T47D (cell line): ENCODE measurements around the gene NADK2.
A peak's percentile ranks its signal among the peaks of the same experiment; 100 is the strongest.
"Not testable (repeated sequence)": the region's sequence is repeated elsewhere in the genome, so short reads cannot be mapped to it uniquely, and the experiment has no call there.

Experiments used
- DNase-seq, 2 experiments: peaks; one replicate each; pipeline versions ENCODE4 v3.0.0 to v3.0.0-alpha.2; 2011 to 2012; ENCODE audit warnings: low read depth in 1 of 2, low spot score in 1 of 2
- JUND ChIP-seq: IDR thresholded peaks from 2 replicates; pipeline ENCODE4 v1.6.1; 2012; ENCODE audit warnings: low read depth
- in situ Hi-C: cut with HindIII; loops from 2 replicates; pipeline ENCODE4 v1.10.0; 2016; ENCODE audit warnings: low sequenced_read_pairs, low pct_unique_long_range_greater_than_20kb

Gene NADK2

DNA sequence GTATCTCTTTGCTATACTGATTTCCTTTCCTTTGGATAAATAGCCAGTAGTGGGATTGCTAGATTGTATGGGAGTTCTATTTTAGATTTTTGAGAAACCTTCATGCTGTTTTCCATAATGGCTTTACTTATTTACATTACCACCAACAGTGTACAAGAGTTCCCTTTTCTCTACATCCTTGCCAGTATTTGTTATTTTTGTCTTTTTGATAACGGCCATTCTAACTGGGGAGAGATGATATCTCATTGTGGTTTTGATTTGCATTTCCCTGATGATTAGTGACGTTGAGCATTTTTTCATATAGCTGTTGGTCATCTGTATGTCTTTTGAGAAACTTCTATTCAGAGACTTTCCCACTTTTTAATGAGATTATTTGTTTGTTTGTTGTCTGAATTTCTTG, 25.8 kb downstream of the NADK2 start:
- DNase-seq = no peak
- in situ Hi-C loops = no loop called here
- TF ChIP-seq JUND = no peak

DNA sequence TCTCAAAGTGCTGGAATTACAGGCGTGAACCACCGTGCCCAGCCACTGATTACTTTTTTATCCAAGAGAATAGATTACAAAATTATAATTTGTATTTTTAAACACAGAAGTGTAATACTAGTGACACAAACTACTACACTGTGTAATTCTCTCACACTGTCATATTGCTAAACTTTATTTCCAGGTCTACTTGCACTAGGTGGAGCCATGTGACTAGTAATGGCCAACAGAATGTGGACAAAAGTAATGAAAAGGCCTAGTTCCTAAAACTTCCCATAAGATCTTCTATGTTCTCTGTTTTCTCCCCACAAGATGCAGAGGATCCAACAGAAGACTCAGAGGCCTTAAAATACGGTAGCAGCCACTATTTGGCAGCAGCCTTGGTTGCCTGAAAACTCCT, 27.3 kb downstream of the NADK2 start:
- no peak for TF ChIP-seq JUND
- DNase-seq = peak in 1 of 2 experiments; percentile 38
- in situ Hi-C loops = no loop called here

DNA sequence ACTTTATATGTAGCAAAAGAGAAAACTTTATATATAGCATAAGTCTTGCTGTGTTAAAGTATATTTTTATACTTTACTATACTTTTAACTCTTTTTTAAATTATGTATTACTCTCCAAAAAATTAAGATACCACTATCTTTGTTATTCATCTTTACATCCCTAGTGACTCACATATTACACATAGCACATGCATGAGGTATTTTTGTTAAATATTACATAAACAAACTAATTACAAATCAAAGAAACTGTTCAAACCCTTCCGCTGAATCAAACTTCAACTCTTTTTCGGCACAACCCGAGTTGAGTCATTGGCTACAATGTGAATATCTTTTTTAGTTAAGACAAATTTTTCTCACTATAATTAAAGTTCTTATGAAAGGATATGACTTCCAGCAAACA, 32.1 kb downstream of the NADK2 start:
- in situ Hi-C loops = no loop called here
- no peak for DNase-seq
- no peak for TF ChIP-seq JUND

DNA sequence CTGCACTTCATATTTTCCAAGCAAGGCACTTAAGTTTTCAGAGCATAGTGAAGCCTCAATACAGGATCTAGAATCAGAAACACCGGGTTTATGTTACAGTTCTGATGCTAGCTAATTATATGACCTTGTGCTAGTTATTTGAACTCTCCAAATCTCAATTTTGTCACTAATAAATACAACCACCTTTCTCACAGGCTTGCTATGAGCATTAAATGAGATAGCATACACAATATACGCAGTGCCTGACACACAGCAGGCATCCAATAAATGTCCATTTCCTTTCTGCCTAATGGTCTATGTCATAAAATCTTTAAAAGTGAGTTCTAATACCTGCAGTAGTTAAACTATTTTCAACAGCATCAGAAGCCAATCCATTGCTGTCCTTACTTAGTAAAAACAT, 32.9 kb downstream of the NADK2 start:
- no peak for TF ChIP-seq JUND
- in situ Hi-C loops = no loop called here
- no peak for DNase-seq

DNA sequence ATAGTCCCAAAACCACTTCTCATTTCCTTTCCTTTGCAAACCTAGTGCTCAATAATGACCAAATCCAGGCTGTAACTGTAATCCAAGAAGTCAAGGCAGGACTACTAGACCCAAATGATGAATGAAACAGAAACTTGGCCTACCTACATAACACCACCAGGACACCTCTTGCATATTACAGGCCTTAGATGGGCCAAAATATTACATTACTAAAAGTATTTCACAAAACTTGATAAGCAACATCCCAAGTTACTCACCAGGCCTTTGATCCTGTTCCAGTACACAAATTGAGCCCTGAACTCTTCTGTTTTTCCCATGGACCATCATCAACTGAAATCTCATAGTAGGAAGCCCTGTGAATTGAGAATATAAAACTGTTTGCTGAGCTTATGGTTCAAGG, 34.8 kb downstream of the NADK2 start:
- DNase-seq = no peak
- no peak for TF ChIP-seq JUND
- in situ Hi-C loops = no loop called here

DNA sequence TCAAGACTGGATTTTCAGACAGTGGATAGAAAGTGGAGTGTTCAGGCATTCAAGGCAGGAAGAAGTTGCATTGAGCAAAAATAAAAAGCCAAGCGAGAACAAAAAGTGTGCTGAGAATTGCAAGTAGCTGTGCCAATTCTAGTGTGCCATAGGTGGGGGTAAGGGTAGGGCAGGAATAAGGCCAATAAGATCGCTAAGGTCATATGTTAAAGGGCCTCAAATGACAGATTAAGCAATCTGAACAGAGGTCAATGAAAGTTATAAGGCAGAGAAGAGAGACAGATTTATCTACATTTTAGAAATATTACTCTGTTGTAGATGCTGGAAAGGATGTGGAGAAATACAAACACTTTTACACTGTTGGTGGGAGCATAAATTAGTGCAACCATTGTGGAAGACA, 36.4 kb downstream of the NADK2 start:
- TF ChIP-seq JUND = no peak
- in situ Hi-C loops = no loop called here
- DNase-seq = no peak

DNA sequence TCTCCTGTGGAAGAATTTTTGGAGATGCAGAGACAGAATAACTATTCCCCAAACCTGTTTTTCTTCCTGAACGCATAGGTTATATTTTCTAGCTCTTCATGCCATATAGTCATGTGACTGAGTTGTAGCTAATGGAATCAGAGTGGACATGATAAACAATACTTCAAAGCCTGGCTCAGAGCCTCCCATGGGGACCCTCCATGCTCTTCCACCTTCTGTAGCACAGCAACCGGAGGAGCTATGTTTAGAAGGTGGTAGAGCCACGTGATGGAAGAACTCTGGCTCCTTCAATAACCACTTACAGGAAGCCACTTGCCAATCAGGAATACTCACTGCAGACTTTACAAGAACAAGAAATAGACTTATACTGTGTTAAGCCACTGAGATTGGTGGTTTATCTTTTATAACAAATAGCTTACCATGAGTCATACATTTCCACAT, 39.2 kb downstream of the NADK2 start:
- DNase-seq = no peak
- in situ Hi-C loops = no loop called here
- no peak for TF ChIP-seq JUND

DNA sequence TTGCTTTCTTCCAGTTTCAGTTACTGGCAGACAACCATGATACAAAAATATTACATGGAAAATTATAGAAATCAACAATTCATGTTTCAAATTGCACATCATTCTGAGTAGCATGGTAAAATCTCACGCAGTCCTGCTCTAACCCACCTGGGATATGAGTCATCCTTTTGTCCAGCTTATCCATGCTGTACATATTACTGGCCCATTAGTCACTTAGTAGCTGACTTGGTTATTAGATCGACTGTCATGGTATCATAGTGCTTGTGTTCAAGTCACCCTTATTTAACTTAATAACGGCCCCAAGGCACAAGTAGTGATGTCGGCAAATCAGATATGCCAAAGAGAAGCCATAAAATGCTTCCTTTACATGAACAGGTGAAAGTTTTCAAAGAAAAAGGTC, 41.2 kb downstream of the NADK2 start:
- TF ChIP-seq JUND = no peak
- in situ Hi-C loops = no loop called here
- DNase-seq = no peak

DNA sequence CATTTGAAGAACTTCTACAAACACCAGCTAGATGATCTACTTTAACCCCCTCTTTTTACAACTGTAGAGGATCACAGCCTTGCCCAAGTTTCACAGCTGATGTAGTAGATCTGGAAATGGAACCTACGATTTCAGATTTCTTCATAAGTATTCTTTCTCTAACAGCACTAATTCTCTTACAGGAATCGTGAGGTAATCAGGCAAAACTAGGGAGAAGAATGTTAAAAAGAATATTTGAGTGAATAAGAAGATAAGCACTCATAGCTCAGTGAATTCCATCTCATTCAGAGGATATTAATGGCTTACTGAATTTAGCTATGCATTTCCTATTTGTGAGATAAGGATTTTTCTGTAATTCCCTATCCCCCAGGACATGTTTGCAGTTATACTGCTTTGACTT, 42.1 kb downstream of the NADK2 start:
- no peak for TF ChIP-seq JUND
- DNase-seq = no peak
- in situ Hi-C loops = no loop called here

DNA sequence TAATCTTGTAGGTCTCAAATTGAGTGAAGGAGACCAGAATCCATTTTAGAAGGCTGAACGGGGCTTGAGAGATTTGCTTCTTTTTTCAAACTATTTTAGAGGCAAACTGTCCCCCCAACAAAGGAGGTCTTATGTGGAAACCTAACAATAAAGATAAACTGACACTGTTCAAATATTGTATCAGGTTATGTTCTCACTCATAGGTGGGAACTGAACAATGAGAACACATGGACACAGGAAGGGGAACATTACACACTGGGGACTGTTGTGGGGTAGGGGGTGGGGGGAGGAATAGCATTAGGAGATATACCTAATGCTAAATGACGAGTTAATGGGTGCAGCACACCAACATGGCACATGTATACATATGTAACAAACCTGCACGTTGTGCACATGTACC, 42.9 kb downstream of the NADK2 start:
- in situ Hi-C loops, DNase-seq: not testable (repeated sequence)

DNA sequence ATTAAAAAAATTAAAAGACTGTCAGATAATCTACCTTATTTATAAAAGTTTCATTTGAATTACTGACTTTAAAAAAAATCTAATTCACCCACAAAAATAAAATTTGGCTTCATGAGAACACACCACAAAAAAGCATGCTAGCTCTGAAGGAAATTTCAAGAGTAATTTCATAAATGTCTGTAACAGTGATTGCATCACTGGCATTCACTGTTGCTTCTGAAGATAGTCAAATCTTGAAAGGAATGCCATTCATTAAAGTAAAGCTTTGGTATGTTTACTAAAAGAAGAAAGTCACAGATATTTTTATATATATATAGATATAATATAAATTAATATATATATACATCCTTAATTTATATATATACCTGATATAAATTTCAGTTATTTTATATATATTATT, 43.4 kb downstream of the NADK2 start:
- no peak for TF ChIP-seq JUND
- in situ Hi-C loops = no loop called here

DNA sequence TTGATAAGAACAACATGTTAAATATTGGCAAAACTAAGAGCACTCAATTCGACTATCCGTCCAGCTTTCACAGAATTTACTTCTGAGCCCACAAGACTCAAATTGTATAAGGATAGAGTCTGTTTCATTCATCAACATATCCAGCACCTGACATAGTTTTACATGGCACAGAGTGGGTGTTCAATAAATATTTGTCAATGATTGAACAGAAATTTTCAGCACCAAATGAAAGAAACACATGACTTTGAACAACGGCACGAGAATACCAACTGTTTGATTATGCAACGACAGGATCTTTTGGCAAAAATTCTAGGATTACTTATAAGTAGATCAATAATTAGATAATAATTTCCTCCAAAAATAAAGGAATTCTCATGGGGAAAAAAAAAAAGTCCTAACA, 48.0 kb downstream of the NADK2 start:
- DNase-seq = no peak
- TF ChIP-seq JUND = no peak
- in situ Hi-C loops = no loop called here

More for the DNA sequence above, 43.4 kb downstream of the NADK2 start:
- DNase-seq = no peak

DNA sequence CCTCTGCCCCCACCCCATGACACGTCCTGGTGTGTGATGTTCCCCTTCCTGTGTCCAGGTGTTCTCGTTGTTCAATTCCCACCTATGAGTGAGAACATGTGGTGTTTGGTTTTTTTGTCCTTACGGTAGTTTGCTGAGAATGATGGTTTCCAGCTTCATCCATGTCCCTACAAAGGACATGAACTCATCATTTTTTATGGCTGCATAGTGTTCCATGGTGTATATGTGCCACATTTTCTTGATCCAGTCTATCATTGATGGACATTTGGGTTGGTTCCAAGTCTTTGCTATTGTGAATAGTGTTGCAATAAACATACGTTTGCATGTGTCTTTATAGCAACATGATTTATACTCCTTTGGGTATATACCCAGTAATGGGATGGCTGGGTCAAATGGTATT, 57.3 kb downstream of the NADK2 start:
- in situ Hi-C loops = not testable (repeated sequence)

DNA sequence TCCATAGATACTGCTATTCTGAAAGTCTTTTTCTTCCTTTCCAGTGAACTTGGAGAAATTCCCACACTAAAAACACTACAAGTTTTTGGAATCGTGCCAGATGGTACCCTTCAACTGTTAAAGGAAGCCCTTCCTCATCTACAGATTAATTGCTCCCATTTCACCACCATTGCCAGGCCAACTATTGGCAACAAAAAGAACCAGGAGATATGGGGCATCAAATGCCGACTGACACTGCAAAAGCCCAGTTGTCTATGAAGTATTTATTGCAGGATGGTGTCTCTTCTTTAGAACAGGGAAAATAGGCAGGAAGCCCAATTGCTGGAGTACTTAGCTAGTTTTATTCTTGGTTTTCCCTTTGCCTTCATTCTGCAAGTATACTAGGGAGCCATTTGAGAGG, 60.0 kb downstream of the NADK2 start:
- DNase-seq = no peak
- no peak for TF ChIP-seq JUND
- in situ Hi-C loops = no loop called here

More for the DNA sequence above, 57.3 kb downstream of the NADK2 start:
- not testable (repeated sequence) for DNase-seq
